CD4-positive, alpha-beta T cell treated with Interleukin-17A for 1 hour (primary cell): Measurements from ENCODE around the gene STC2.

Experiments used
- DNase-seq: peaks from one replicate; pipeline ENCODE4 v3.0.0-alpha.2; 2020

The STC2 gene

GRCh38 chr5:173328844-173329490, 753 bp upstream of the STC2 start:
- no peak for DNase-seq

- DNase-seq, result no peak
Observed at GRCh38 chr5:173327084-173327947, 898 bp downstream of the STC2 start.

GRCh38 chr5:173326501-173326960, 1.7 kb downstream of the STC2 start:
- no peak for DNase-seq

- no peak for DNase-seq
Observed at GRCh38 chr5:173325091-173325698, 3.0 kb downstream of the STC2 start.

GRCh38 chr5:173324115-173325001, 3.9 kb downstream of the STC2 start:
- DNase-seq, result no peak

GRCh38 chr5:173323799-173324114, 4.5 kb downstream of the STC2 start:
- DNase-seq, result no peak

GRCh38 chr5:173323106-173323798, 5.0 kb downstream of the STC2 start:
- DNase-seq, result no peak

- no peak for DNase-seq
Observed at GRCh38 chr5:173321886-173322285, 6.3 kb downstream of the STC2 start.

- DNase-seq, result no peak
Observed at GRCh38 chr5:173320259-173320658, 8.0 kb downstream of the STC2 start.

- DNase-seq, result no peak
Observed at GRCh38 chr5:173319646-173320045, 8.6 kb downstream of the STC2 start.

- no peak for DNase-seq
Observed at GRCh38 chr5:173318881-173319620, 9.2 kb downstream of the STC2 start.

GRCh38 chr5:173318330-173318729, 9.9 kb downstream of the STC2 start:
- DNase-seq, result no peak

GRCh38 chr5:173317852-173318251, 10.4 kb downstream of the STC2 start:
- DNase-seq, result no peak

GRCh38 chr5:173317091-173317730, 11.0 kb downstream of the STC2 start:
- DNase-seq, result no peak

GRCh38 chr5:173316339-173317020, 11.7 kb downstream of the STC2 start:
- DNase-seq, result no peak

GRCh38 chr5:173315495-173316338, 12.5 kb downstream of the STC2 start:
- DNase-seq, result no peak

GRCh38 chr5:173314166-173314952, 13.9 kb downstream of the STC2 start:
- DNase-seq, result no peak

- DNase-seq, result no peak
Observed at GRCh38 chr5:173313351-173313801, 14.8 kb downstream of the STC2 start.

- no peak for DNase-seq
Observed at GRCh38 chr5:173312821-173313220, 15.4 kb downstream of the STC2 start.
